AG10803 (cell line): ENCODE measurements around the gene MTA3.
A peak's percentile ranks its signal among the peaks of the same experiment; 100 is the strongest.
"Not testable (repeated sequence)": the region's sequence is repeated elsewhere in the genome, so short reads cannot be mapped to it uniquely, and the experiment has no call there.

Experiments used
- DNase-seq: peaks from one replicate; pipeline ENCODE4 v3.0.0; 2010; ENCODE audit warnings: low read depth
- H3K4me3 ChIP-seq: 2 replicates; pipeline ENCODE4 v1.5.1; 2011; ENCODE audit warnings: mild to moderate bottlenecking, low read length, control low read depth
- TF ChIP-seq, protein P1 (sequence below): conservative IDR thresholded peaks from 2 replicates; pipeline ENCODE4 v1.5.1; 2011; ENCODE audit warnings: mild to moderate bottlenecking, low read length, control low read depth, inconsistent platforms

MTA3 gene

DNA sequence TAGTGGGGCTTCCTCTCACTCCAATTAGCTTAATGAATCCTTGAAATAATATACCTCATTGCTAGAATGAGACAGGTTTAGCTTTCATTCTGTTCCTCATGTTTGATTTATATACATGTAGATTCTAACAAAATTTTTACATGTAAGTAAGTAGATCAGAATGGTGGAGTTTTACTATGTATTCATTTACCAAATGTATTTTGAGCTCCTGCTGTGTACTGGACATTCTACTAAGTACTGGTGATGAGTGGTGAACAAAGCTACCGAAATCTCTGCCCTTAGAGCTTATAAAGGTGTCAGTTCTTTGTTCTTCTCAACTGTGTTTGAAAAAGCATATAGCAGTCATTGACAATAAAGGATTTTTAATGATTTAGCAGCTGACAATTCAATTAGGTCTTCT, 19.7 kb downstream of the MTA3 start:
- no peak overlapping the region for H3K4me3 ChIP-seq
- DNase-seq = no peak
- TF ChIP-seq, protein P1, sequence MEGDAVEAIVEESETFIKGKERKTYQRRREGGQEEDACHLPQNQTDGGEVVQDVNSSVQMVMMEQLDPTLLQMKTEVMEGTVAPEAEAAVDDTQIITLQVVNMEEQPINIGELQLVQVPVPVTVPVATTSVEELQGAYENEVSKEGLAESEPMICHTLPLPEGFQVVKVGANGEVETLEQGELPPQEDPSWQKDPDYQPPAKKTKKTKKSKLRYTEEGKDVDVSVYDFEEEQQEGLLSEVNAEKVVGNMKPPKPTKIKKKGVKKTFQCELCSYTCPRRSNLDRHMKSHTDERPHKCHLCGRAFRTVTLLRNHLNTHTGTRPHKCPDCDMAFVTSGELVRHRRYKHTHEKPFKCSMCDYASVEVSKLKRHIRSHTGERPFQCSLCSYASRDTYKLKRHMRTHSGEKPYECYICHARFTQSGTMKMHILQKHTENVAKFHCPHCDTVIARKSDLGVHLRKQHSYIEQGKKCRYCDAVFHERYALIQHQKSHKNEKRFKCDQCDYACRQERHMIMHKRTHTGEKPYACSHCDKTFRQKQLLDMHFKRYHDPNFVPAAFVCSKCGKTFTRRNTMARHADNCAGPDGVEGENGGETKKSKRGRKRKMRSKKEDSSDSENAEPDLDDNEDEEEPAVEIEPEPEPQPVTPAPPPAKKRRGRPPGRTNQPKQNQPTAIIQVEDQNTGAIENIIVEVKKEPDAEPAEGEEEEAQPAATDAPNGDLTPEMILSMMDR = no peak

DNA sequence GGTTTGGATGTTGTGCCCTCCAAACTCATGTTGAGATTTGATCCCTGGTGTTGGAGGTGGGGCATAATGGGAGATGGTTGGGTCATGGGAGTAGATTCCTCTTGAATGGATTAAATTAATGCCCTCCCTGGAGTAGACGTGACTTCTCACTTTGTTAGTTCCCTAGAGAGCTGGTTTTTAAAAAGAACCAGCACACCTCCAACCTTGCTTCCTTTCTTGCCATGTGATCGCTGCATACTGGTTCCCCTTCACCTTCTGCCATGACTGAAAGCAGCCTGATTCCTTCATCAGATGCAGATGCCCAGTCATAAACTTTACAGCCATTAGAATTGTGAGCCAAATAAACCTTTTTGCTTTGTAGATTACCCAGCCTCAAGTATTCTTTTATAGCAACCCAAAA, 21.7 kb downstream of the MTA3 start:
- no peak for DNase-seq
- TF ChIP-seq, protein P1 = no peak
- no peak overlapping the region for H3K4me3 ChIP-seq

DNA sequence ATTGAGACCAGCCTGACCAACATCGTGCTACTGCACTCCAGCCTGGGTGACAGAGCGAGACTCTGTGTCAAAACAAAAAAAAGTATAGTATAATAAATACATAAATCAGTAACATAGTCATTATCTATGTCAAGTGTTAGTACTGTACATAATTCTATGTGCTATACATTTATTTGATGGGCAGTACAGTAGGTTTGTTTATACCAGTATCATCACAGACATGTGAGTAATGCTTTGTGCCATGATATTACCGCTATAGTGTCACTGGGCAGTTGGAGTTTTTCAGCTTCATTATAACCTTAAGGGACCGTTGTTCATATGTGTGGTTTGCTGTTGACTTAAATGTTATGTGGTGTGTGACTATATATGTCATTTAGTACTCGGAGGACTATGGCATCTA, 24.9 kb downstream of the MTA3 start:
- TF ChIP-seq, protein P1 = no peak
- DNase-seq = no peak
- H3K4me3 ChIP-seq = no peak overlapping the region

DNA sequence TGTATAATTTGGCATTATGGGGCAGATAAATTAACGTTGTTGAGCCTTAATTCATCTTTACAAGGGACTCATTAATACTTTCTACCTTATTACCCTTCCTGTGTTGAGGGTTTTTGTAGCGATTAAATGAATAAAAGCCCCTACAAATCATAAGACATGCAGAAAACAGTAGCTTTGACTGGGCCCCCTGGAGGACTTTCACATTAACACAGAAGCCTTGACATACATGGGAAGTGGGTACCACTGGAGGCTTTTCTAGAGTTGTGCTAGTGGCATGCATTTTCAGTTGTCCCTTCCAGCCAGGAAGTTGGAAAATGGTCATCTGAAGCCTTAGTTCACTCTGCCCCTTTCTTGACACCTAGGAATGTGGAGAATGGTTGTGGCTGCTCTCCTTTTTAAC, 30.2 kb downstream of the MTA3 start:
- no peak overlapping the region for H3K4me3 ChIP-seq
- DNase-seq = no peak
- TF ChIP-seq, protein P1 = no peak

DNA sequence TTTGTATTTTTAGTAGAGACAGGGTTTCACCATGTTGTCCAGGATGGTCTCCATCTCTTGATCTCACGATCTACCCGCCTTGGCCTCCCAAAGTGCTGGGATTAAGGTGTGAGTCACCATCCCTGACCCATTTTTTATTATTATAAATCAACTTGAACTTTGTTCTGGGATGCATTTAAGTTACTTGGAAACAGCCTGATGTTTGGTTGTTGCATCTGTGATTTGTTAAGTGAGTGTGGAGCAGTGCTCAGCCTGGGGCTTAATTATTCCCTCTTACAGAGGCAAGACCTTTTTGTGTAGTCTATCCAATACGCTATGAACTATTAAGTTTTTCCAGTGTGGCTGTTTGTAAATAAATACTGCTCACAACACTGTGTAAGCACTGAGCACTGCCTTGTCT, 32.6 kb downstream of the MTA3 start:
- H3K4me3 ChIP-seq = no peak overlapping the region
- peak; percentile 18 for DNase-seq
- TF ChIP-seq, protein P1 = no peak

DNA sequence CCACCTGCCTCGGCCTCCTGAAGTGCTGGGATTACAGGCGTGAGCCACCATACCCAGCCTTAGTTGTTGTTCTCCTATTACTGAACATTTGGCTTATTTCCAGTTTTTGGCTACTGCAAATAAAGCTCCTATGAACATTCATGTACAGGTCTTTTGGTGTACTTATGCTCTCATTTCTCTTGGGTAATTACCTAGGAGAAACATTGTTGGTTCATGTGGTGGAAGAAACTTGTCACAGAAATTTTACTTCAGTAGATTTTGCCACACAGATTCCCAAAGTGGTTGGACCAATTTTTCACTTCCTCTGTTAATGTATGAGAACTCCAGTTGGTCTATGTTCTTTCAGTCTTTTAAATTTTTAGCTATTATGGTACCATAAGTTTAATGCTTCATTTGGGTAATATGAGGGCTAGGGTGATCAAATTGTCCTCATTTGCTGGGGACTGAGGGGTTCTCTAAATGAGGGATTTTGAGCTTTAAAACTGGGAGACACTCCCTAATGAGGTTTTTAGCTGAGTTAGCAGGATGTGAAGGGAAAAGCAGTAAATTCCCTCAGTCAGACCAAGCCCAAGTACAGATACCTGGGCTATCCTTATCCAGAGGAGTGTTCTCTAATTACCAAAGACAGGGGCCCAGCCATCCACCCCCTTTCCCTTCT, 33.9 kb downstream of the MTA3 start:
- TF ChIP-seq, protein P1 = no peak
- DNase-seq = no peak
- no peak overlapping the region for H3K4me3 ChIP-seq

DNA sequence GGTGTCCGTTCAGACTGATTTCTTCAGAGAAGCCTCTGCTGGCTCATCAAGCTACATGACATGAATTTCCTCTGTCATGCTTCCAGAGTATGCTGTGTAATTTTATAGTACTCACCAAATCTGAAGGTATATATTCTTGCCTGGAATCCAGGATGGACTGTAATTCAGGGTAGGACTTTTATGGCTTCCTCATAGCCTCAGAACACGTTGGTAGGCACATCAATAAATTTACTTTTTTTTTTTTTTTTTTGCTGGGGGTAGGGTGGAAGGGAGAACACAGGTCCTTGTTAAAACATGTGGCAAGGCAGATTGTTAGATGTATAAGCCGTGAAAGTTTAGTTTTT, 34.4 kb downstream of the MTA3 start:
- DNase-seq = no peak
- H3K4me3 ChIP-seq = no peak overlapping the region
- TF ChIP-seq, protein P1 = no peak

DNA sequence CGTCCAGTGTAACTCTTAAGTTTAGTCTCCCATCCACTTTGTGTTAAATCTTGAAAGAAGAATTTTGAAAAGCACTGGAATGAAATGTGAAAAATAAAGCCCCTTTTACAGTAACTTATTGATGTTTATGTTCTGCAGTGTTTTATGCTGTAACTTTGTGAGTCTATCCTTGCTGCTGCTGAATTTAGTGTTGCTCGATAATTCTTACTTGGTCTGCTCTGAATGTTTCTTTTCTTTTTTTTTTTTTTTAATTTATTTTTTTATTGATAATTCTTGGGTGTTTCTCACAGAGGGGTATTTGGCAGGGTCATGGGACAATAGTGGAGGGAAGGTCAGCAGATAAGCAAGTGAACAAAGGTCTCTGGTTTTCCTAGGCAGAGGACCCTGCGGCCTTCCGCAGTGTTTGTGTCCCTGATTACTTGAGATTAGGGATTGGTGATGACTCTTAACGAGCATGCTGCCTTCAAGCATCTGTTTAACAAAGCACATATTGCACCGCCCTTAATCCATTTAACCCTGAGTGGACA, 36.0 kb downstream of the MTA3 start:
- H3K4me3 ChIP-seq, DNase-seq: not testable (repeated sequence)

DNA sequence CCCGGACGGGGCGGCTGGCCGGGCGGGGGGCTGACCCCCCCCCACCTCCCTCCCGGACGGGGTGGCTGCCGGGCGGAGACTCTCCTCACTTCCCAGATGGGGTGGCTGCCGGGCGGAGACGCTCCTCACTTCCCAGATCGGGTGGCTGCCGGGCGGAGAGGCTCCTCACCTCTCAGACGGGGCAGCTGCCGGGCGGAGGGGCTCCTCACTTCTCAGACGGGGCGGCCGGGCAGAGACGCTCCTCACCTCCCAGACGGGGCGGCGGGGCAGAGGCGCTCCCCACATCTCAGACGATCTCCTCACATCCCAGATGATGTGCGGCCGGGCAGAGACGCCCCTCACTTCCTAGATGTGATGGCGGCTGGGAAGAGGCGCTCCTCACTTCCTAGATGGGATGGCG, 37.7 kb downstream of the MTA3 start:
- DNase-seq, H3K4me3 ChIP-seq: not testable (repeated sequence)
